ENCODE data around the gene TEAD1. TPM values are rescaled to one million over a fixed set of nuclear protein-coding genes. Genes with fewer than 3 reads are reported as not detected.
A peak's percentile ranks its signal among the peaks of the same experiment; 100 is the strongest.

Gene TEAD1
- total RNA-seq, 2 experiments from 2014 or later = 0.25 to 0.83 TPM

DNA sequence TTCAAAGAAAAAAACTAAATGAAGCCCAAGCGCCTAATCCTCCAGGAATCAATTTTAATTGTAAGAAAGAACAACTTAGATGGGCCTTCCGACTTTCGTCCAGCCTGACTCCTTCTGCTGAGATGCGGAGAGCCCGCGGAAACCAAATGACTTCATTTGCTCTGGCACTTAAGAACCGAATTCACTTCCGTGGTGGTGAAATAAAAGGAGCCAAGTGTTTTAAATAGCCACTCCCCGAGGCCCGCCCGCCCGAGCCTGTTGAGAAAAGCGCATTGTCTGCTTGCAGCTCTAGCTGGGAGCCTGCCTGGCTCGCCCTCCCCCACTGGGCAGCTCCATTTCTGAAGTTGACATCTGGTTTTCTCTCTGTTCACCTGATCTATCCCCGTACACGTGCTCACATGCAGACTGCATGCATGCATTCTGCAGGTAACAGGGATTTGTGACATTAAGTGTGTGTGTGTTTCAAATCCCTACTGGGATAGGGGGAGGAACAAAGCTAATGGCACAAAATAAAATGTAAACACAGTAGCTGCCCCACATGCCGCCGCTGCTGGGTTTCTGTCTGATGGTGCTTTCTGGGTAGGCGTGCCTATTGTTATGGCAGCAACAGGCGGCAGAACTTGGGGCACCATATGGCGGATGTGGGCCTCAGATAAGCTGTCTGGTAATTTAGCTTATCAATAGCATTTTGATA, 6.2 kb downstream of the TEAD1 start:
- Mint-ChIP-seq H3K27me3 (peaks cover 70% of the 10 kb centered on the region), H3K27ac (no peak overlapping the region), H3K9me3 (no peaks in the 10 kb centered on the region), H3K4me1 (ENCODE audit: low read depth) (peaks cover 8% of the 10 kb centered on the region), H3K4me3 (no peak overlapping the region), H3K36me3 (ENCODE audit: low read depth) (no peaks in the 10 kb centered on the region)
- CTCF ChIA-PET = no interaction called here
- intact Hi-C loops (cut with micrococcal nuclease) = no loop called here
- no peak for ATAC-seq
- TF ChIP-seq, protein P1, sequence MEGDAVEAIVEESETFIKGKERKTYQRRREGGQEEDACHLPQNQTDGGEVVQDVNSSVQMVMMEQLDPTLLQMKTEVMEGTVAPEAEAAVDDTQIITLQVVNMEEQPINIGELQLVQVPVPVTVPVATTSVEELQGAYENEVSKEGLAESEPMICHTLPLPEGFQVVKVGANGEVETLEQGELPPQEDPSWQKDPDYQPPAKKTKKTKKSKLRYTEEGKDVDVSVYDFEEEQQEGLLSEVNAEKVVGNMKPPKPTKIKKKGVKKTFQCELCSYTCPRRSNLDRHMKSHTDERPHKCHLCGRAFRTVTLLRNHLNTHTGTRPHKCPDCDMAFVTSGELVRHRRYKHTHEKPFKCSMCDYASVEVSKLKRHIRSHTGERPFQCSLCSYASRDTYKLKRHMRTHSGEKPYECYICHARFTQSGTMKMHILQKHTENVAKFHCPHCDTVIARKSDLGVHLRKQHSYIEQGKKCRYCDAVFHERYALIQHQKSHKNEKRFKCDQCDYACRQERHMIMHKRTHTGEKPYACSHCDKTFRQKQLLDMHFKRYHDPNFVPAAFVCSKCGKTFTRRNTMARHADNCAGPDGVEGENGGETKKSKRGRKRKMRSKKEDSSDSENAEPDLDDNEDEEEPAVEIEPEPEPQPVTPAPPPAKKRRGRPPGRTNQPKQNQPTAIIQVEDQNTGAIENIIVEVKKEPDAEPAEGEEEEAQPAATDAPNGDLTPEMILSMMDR (IDR thresholded peaks at IDR 0.05) = no peak
- peak; percentile 31 for DNase-seq
- POLR2A ChIA-PET = no interaction called here

DNA sequence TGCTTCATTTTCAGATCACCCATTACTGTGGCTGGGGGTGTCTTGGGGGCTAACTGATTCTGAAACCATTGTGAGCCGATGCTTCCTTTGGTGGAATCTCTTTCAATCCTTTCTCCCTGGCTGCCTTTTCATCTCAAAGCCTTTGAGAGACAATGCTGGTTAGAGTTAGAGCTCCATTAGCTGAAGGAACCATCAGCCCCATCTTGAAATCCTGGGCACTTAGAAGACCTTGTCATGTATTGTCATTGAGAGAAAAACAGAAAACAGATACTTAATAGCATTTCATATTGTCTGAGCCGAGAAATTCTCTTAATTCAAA, 6.7 kb downstream of the TEAD1 start:
- POLR2A ChIA-PET = no interaction called here
- Mint-ChIP-seq H3K27ac (no peak overlapping the region), H3K36me3 (ENCODE audit: low read depth) (no peaks in the 10 kb centered on the region), H3K4me3 (no peak overlapping the region), H3K4me1 (ENCODE audit: low read depth) (peaks cover 8% of the 10 kb centered on the region), H3K9me3 (no peaks in the 10 kb centered on the region), H3K27me3 (peaks cover 71% of the 10 kb centered on the region)
- DNase-seq (no peak), ATAC-seq (no peak)
- intact Hi-C loops (cut with micrococcal nuclease) = no loop called here
- TF ChIP-seq, protein P1 (IDR thresholded peaks at IDR 0.05) = no peak
- CTCF ChIA-PET = no interaction called here

DNA sequence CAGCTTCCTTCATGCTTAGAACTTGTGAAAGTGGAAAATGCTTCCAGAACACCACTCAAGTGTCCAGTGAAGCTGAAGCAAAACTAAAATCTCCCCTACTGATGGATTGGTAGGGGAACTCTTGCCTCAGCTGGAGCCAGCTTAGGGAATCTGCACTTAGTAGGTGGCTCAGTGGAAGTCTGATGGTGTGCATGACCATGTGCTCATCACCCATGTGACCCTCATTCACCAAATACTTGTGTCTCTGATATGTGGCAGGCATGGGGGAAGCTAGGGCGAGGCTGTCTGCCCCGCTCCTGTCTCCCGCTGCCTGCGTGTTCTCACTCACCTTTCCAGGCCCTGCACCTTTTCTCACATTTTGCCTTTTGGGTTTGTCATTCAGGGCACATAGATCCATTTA, 7.2 kb downstream of the TEAD1 start:
- Mint-ChIP-seq H3K4me3 (no peak overlapping the region), H3K27ac (no peak overlapping the region), H3K27me3 (peaks cover 67% of the 10 kb centered on the region), H3K4me1 (ENCODE audit: low read depth) (peaks cover 9% of the 10 kb centered on the region), H3K36me3 (ENCODE audit: low read depth) (no peaks in the 10 kb centered on the region), H3K9me3 (no peaks in the 10 kb centered on the region)
- ATAC-seq (no peak), DNase-seq (no peak)
- ChIA-PET POLR2A (no interaction called here), CTCF (no interaction called here)
- intact Hi-C loops (cut with micrococcal nuclease) = no loop called here
- TF ChIP-seq, protein P1 (IDR thresholded peaks at IDR 0.05) = no peak

DNA sequence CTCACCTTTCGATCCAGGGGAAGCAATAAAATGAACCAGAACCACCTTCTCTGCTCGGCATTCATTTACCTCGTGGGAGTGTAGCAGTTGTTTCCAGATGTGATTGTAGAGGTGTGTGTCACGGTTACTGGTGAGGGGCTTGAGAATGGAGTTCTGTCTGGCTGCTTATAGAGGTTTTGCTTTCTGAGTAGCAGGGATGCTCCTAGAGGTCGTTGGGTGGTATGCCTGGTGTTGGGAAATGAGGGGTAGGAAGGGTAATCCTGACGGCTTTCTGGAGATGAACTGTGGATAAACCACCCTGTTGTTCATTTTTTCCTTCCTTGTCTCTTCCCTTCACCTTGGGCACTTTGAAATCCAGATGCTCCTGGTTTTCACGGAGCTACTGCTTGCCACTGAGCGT, 8.1 kb downstream of the TEAD1 start:
- Mint-ChIP-seq H3K4me1 (ENCODE audit: low read depth) (peaks cover 10% of the 10 kb centered on the region), H3K27ac (no peak overlapping the region), H3K9me3 (no peaks in the 10 kb centered on the region), H3K4me3 (no peak overlapping the region), H3K36me3 (ENCODE audit: low read depth) (no peaks in the 10 kb centered on the region), H3K27me3 (peaks cover 61% of the 10 kb centered on the region)
- intact Hi-C loops (cut with micrococcal nuclease) = no loop called here
- TF ChIP-seq, protein P1 (IDR thresholded peaks at IDR 0.05) = no peak
- ATAC-seq (no peak), DNase-seq (no peak)
- ChIA-PET POLR2A (no interaction called here), CTCF (interaction anchor here (1.2 kb wide), 1 partner anchor 351 kb away, joined by 4 read pairs; no protein-coding TSS in a partner anchor)

DNA sequence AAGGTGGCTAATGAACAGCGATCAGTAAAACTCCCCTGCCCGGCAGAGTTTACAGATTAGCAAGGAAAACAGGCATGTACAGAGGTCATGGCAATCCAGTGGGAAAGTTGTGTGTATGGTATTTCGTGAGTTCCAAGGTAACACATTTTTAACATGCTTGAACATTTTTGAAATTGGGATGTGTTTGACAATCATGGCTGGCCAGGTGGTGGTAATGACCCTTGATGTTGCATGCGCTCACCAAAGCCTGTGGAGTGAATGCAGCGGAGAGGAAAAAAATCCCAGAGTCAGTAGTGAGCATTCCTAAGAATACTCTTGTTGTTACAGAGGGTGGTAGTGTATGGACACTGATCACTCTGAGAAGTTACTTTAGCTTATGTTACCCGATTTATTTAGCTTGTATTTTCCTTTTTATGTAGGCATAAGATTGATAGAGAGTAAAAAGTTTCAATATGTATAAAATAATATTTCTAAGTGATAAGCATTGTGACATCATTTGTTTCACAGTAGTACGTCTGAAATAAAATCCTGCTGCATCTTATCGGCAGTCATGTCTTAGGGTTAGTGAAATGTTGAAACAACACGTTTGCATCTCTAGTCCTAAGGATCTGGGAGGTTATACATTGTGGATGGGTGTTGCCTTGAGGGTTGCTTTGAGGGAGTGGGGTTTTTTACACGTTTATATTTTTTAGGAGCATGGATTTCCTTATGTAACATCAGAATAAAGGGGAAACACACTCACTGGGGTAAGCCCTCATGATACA, 8.7 kb downstream of the TEAD1 start:
- H3K4me3 Mint-ChIP-seq = no peak overlapping the region
- H3K27me3 Mint-ChIP-seq = peaks cover 60% of the 10 kb centered on the region
- H3K27ac Mint-ChIP-seq = no peak overlapping the region
- no peak for ATAC-seq
- no peaks in the 10 kb centered on the region for H3K9me3 Mint-ChIP-seq
- DNase-seq = no peak
- no peaks in the 10 kb centered on the region for H3K36me3 Mint-ChIP-seq (ENCODE audit: low read depth)
- H3K4me1 Mint-ChIP-seq (ENCODE audit: low read depth) = peaks cover 10% of the 10 kb centered on the region
- ChIA-PET CTCF (interaction anchor here (1.2 kb wide), 1 partner anchor 352 kb away, joined by 4 read pairs; no protein-coding TSS in a partner anchor), POLR2A (no interaction called here)
- TF ChIP-seq, protein P1 (IDR thresholded peaks at IDR 0.05) = no peak
- intact Hi-C loops (cut with micrococcal nuclease) = no loop called here
